Measurements from ENCODE around the gene CTDSP1. TPM values are rescaled to one million over a fixed set of nuclear protein-coding genes. Genes with fewer than 3 reads are reported as not detected.
A peak's percentile ranks its signal among the peaks of the same experiment; 100 is the strongest.

Gene CTDSP1
- total RNA-seq, 1 experiment from 2014 or later: 104 TPM

DNA sequence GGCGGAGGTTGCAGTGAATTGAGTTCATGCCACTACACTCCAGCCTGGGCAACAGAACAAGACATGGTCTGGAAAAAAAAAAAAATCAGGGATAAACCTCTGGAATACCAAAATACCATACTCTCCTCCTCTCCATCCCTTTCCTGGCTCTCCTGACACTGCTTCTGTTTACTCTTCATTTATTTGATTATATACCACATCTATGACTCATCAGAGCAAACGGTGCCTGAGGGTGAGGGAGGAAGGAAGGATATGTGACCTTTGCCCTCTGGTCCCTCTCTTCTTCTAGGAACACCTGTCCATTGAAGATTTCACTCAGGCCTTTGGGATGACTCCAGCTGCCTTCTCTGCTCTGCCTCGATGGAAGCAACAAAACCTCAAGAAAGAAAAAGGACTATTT, 49.3 kb downstream of the CTDSP1 start:
- ChIA-PET POLR2A (no interaction called here), CTCF (no interaction called here)
- Mint-ChIP-seq H3K4me3 (ENCODE audit: unreplicated experiment) (peak overlapping the region; percentile 44), H3K36me3 (ENCODE audit: insufficient read depth, unreplicated experiment) (peaks cover 78% of the 10 kb centered on the region), H3K9me3 (ENCODE audit: unreplicated experiment) (no peaks in the 10 kb centered on the region), H3K4me1 (ENCODE audit: low read depth, unreplicated experiment) (peaks cover 30% of the 10 kb centered on the region), H3K27me3 (ENCODE audit: insufficient read depth, unreplicated experiment) (no peaks in the 10 kb centered on the region), H3K27ac (ENCODE audit: unreplicated experiment) (peak overlapping the region; percentile 63)
- intact Hi-C loops (cut with micrococcal nuclease; ENCODE audit: unreplicated experiment): no loop called here
- peak; percentile 79 to 86 for DNase-seq
- H3K4me1 ChIP-seq: peaks cover 62% of the 10 kb centered on the region
- TF ChIP-seq, protein P1, sequence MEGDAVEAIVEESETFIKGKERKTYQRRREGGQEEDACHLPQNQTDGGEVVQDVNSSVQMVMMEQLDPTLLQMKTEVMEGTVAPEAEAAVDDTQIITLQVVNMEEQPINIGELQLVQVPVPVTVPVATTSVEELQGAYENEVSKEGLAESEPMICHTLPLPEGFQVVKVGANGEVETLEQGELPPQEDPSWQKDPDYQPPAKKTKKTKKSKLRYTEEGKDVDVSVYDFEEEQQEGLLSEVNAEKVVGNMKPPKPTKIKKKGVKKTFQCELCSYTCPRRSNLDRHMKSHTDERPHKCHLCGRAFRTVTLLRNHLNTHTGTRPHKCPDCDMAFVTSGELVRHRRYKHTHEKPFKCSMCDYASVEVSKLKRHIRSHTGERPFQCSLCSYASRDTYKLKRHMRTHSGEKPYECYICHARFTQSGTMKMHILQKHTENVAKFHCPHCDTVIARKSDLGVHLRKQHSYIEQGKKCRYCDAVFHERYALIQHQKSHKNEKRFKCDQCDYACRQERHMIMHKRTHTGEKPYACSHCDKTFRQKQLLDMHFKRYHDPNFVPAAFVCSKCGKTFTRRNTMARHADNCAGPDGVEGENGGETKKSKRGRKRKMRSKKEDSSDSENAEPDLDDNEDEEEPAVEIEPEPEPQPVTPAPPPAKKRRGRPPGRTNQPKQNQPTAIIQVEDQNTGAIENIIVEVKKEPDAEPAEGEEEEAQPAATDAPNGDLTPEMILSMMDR (IDR thresholded peaks at IDR 0.05; ENCODE audit: insufficient read depth in 1 of 2, low read depth in 1 of 2, low read length in 1 of 2, severe bottlenecking in 1 of 2, unreplicated experiment in 1 of 2): no peak
- no peak overlapping the region for H3K4me3 ChIP-seq (ENCODE audit: low read depth, low read length)
- no peaks in the 10 kb centered on the region for H3K9me3 ChIP-seq
- BruUV-seq (replicated peaks): no TSS peak
- peaks cover 11% of the 10 kb centered on the region for H3K36me3 ChIP-seq (ENCODE audit: control insufficient read depth, insufficient read depth, low read length)
- no peaks in the 10 kb centered on the region for H3K27me3 ChIP-seq (replicated peaks; ENCODE audit: control insufficient read depth, insufficient read depth, low read length)

GRCh38 chr2:218452079-218452478, 52.4 kb downstream of the CTDSP1 start:
- no peak for DNase-seq
- peaks cover 75% of the 10 kb centered on the region for H3K36me3 Mint-ChIP-seq (ENCODE audit: insufficient read depth, unreplicated experiment)
- ChIA-PET CTCF (no interaction called here), POLR2A (interaction anchor here (1.5 kb wide), 1 partner anchor 33 kb away, joined by 6 read pairs; the partner anchor contains the start of gene VIL1)
- peaks cover 9% of the 10 kb centered on the region for H3K36me3 ChIP-seq (ENCODE audit: control insufficient read depth, insufficient read depth, low read length)
- TF ChIP-seq, protein P1 (IDR thresholded peaks at IDR 0.05; ENCODE audit: insufficient read depth in 1 of 2, low read depth in 1 of 2, low read length in 1 of 2, severe bottlenecking in 1 of 2, unreplicated experiment in 1 of 2): no peak
- H3K27me3 Mint-ChIP-seq (ENCODE audit: insufficient read depth, unreplicated experiment): no peaks in the 10 kb centered on the region
- H3K4me3 Mint-ChIP-seq (ENCODE audit: unreplicated experiment): no peak overlapping the region
- no TSS peak for BruUV-seq (replicated peaks)
- H3K4me1 ChIP-seq: peaks cover 30% of the 10 kb centered on the region
- no peaks in the 10 kb centered on the region for H3K9me3 ChIP-seq
- H3K27ac Mint-ChIP-seq (ENCODE audit: unreplicated experiment): no peak overlapping the region
- H3K4me1 Mint-ChIP-seq (ENCODE audit: low read depth, unreplicated experiment): peaks cover 27% of the 10 kb centered on the region
- no peak overlapping the region for H3K4me3 ChIP-seq (ENCODE audit: low read depth, low read length)
- no peaks in the 10 kb centered on the region for H3K27me3 ChIP-seq (replicated peaks; ENCODE audit: control insufficient read depth, insufficient read depth, low read length)
- intact Hi-C loops (cut with micrococcal nuclease; ENCODE audit: unreplicated experiment): no loop called here
- H3K9me3 Mint-ChIP-seq (ENCODE audit: unreplicated experiment): no peaks in the 10 kb centered on the region

Small RNA genes within 50 kb of the gene (microRNA-seq; reads per million reads assigned to microRNA genes)
- 13,151 reads per million, percentile 98 among the genes with 10 or more reads in this experiment for gene MIR26B

Other genes with a start within 250 kb of the CTDSP1 start
- not detected in 2 replicates for gene CXCR1, start 232.9 kb upstream of the CTDSP1 start, total RNA-seq (2022)
- gene ARPC2, start 182.7 kb upstream of the CTDSP1 start, total RNA-seq (2022): 284 and 290 TPM in 2 replicates
- 0.29 and 0.44 TPM in 2 replicates for gene GPBAR1, start 138.9 kb upstream of the CTDSP1 start, total RNA-seq (2022)
- gene AAMP, start 129.7 kb upstream of the CTDSP1 start, total RNA-seq (2022): 118 and 125 TPM in 2 replicates
- 39.2 and 42.9 TPM in 2 replicates for gene PNKD, start 129.3 kb upstream of the CTDSP1 start, total RNA-seq (2022)
- 168 and 175 TPM in 2 replicates for gene TMBIM1, start 107.4 kb upstream of the CTDSP1 start, total RNA-seq (2022)
- 0.54 TPM in 1 of 2 replicates, not detected in the other for gene CATIP, start 43.0 kb upstream of the CTDSP1 start, total RNA-seq (2022)
- gene SLC11A1, start 17.6 kb upstream of the CTDSP1 start, total RNA-seq (2022): 0.12 and 0.32 TPM in 2 replicates
- 401 and 448 TPM in 2 replicates for gene VIL1, start 19.3 kb downstream of the CTDSP1 start, total RNA-seq (2022)
- 18.6 and 22.2 TPM in 2 replicates for gene USP37, start 168.5 kb downstream of the CTDSP1 start, total RNA-seq (2022)
- 56.4 and 59.9 TPM in 2 replicates for gene CNOT9, start 169.0 kb downstream of the CTDSP1 start, total RNA-seq (2022)
- gene PLCD4, start 208.0 kb downstream of the CTDSP1 start, total RNA-seq (2022): 0.26 and 0.48 TPM in 2 replicates